Fibroblast of upper back skin (primary cell): Measurements from ENCODE around the gene ADAMTS1.
A peak's percentile ranks its signal among the peaks of the same experiment; 100 is the strongest.

Source experiments
- DNase-seq: peaks from one replicate; pipeline ENCODE4 v3.0.0-alpha.2; 2013

ADAMTS1 gene

GRCh38 chr21:26812173-26812572 is 33.0 kb downstream of the ADAMTS1 start:
- no peak for DNase-seq

GRCh38 chr21:26811482-26811881 is 33.7 kb downstream of the ADAMTS1 start:
- no peak for DNase-seq

GRCh38 chr21:26810676-26811415 is 34.4 kb downstream of the ADAMTS1 start:
- no peak for DNase-seq

GRCh38 chr21:26810266-26810665 is 34.9 kb downstream of the ADAMTS1 start:
- DNase-seq: no peak

GRCh38 chr21:26809745-26810144 is 35.5 kb downstream of the ADAMTS1 start:
- no peak for DNase-seq

DNA sequence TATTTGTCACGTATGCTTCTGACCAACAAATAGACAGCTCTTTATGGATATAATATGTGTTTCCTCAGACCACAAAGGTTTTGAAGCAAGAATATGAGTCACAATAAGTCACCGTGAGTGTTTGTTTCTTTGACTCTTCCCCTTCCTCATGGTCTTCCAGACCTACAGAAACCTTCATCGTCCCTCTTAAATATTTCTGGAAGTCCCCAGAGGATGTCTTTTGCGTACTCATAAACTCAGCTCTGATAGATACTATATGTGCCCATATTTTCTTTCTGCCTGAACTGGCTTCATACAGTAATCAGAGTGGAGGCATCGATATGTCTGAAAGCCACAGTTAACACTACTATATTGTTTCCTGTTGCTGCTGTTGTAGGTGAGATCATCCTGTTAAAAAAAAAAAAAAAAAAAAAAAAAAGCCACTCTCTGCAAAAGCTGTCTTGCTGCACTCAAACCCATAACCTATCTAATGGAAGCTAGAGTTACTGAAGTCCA is 38.4 kb downstream of the ADAMTS1 start:
- peak; percentile 46 for DNase-seq

- peak; percentile 92 for DNase-seq
These were observed 40.2 kb downstream of the ADAMTS1 start for GRCh38 chr21:26804895-26805609.

DNA sequence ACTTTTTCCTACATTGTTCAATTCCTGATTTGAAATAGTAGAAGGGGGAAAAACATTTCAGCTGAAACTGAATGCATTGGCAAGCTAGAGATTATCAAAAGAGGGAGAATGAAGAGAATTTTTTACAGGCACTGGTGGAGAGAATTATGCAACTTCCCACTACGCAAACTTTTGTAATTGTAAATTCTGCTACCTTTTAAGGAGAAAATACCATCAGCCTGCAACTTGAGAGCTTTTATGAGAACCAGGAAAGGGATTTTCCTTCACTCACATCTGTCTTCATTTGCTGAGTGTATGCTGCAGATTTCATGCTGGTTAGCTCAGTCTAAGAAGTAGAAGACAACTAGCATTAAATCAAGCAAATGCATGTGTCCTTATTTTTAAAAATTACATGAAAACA is 43.7 kb downstream of the ADAMTS1 start:
- peak; percentile 96 for DNase-seq

DNA sequence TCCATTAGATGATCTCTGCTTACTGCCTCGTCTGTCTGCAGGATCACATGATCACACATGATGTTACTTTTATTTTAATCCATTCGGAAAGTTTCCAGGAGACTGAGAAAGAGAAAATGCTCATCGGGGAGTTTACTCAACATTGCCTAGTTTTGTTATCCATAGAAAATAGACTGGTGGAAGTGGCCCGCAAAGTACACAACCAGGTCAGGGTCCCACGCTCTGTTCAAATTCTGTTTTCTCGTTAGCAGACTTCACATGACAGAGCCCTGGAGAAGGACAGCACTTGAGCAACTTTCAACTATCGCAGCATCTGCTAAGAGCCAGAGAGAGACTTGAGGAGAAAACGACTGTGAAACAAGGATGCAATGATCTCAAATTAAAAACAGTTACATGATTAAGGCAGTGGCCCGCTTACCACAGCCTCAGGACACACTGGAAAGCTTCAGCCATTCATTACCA is 44.2 kb downstream of the ADAMTS1 start:
- peak; percentile 75 for DNase-seq

- DNase-seq: no peak
These were observed 44.8 kb downstream of the ADAMTS1 start for GRCh38 chr21:26800455-26800854.

GRCh38 chr21:26800001-26800400 is 45.2 kb downstream of the ADAMTS1 start:
- no peak for DNase-seq

- no peak for DNase-seq
These were observed 46.1 kb downstream of the ADAMTS1 start for GRCh38 chr21:26798856-26799751.

DNA sequence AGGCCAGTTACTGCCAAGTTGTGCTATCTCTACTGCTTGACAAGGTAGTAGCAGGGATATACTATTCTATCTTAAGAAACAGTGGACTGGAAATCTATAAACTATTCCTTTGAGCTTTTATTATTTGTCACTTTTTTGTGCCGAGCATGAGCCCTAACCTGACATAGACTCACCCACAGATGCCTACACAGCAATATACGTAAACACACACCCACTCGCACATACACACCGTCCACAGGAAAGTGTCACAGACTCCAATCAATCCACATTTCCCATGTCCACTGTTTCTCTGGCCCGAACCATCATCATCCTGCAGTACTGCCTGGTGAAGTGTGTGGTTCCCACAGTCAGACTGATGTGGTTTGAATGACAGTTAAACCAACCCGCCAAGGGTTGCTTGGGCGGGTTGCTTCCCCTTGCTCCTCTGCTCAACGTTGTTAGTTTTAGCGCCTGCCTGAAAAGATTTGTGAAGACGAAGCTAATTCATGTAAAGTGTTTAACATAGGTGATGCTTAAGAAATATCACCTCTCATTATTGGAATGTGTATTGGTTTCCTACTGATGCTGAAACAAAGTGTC is 47.2 kb downstream of the ADAMTS1 start:
- no peak for DNase-seq

- DNase-seq: peak; percentile 87
These were observed 49.3 kb downstream of the ADAMTS1 start for GRCh38 chr21:26795866-26796329.

DNA sequence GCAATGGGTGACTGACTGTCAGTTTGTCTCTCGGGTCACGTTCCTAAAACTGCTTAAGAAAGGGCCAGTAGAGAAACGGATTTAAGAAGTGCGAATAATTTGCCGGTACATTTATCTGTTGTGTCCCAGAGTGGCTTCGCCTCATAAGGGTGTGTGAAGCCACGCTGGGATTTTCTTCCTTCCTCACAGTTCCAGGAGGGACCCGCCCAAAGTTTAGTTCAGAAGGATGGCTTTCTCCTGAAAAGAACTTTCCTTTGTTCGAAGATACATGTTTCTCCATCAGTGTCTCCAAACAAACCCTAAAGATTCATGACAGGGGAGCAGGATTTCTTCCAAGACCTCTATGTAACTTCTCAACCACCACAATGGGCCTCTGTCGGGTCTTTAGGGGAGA is 49.8 kb downstream of the ADAMTS1 start:
- no peak for DNase-seq

- DNase-seq: no peak
These were observed 50.4 kb downstream of the ADAMTS1 start for GRCh38 chr21:26794597-26795411.

- no peak for DNase-seq
These were observed 54.9 kb downstream of the ADAMTS1 start for GRCh38 chr21:26790296-26790695.

GRCh38 chr21:26788790-26789189 is 56.4 kb downstream of the ADAMTS1 start:
- no peak for DNase-seq
